22Rv1 (cell line): ENCODE results near the gene HERPUD1.

Experiments used
- H3K27ac ChIP-seq: fragments of 450-650 bp; 2 replicates; pipeline ENCODE4 v1.5.1; 2017
- CTCF ChIP-seq: fragments of 450-650 bp; IDR thresholded peaks from 2 replicates; pipeline ENCODE4 v1.5.1; 2017; ENCODE audit warnings: mild to moderate bottlenecking
- ZFX ChIP-seq: fragments of 450-650 bp; IDR thresholded peaks from 2 replicates; pipeline ENCODE4 v1.6.1; 2017; ENCODE audit warnings: antibody characterized with exemption, borderline replicate concordance

HERPUD1 gene

DNA sequence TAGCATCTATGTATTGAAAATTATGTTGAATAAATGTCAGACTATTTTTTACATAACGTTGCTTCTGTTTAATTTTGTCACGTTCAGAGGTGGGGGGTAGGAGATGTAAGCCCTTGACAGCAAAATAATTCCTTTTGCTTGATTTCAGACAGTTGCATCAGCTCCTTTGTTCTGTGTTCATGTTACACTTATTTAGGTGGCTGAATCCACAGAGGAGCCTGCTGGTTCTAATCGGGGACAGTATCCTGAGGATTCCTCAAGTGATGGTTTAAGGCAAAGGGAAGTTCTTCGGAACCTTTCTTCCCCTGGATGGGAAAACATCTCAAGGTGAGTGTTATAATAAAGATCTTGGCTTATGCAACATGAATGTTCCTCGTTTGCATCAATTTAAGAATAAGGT is 4.5 kb downstream of the HERPUD1 start:
- TF ChIP-seq ZFX (no peak), CTCF (no peak)
- peak overlapping the region; percentile 15; the same call in 1 of the 2 replicates for H3K27ac ChIP-seq

DNA sequence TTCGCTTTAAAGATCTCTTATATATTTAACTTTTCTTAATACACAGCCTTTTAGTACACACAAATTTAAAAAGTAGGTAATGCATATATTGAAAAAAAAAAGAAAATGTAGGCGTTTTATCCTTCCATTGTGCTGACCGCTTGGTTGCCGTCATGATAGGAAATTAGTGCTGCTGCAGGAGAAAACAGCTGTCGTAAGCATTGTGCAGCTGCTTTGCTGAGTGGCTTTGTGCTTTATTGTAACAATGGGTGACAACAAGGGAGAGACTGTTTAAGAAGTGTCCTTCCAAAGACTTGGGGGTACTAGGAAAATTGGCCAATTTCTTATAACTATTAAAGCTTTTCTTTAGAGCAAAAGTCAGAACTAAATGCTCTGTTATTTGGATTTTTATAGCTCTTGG is 5.0 kb downstream of the HERPUD1 start:
- TF ChIP-seq CTCF (no peak), ZFX (no peak)
- H3K27ac ChIP-seq: peak overlapping the region; percentile 15; the same call in 1 of the 2 replicates

DNA sequence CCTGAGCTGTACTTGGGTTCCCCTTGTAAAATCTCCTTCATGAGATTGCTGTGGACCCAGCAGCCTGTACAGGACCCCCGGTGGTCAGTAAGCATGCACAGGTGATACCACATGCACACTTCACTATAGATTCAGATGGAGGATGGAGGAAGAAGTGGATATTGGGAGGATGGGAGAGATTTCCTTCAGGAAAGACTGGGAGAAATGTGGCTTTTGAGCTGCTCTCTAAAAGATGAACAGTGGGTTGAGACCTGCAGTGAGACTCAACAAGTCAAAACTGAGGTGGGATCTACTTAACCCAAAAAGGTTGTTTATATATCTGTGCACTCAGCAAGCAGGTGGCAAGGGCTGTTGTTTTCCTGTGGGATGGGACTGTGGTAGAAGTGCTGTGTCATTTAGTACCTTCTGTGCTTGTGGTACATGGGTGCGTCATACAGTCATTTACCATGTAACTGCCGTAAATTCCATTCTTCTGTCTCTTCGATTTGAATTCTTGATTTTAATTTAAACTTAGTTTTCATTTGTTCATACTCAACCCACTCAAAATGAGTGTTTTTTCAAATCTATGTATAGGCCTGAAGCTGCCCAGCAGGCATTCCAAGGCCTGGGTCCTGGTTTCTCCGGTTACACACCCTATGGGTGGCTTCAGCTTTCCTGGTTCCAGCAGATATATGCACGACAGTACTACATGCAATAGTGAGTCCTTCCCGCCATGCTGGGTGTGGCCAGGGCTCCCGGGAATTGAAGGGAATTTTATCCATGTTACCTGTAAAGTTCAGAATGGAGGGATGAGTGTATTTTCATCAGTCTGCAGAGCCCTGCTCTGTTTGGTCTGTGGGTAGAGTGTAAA is 6.9 kb downstream of the HERPUD1 start:
- H3K27ac ChIP-seq: 0 out of 2 replicates have a peak overlapping the region, but pooled peaks have one; percentile 6
- TF ChIP-seq CTCF (no peak), ZFX (no peak)

DNA sequence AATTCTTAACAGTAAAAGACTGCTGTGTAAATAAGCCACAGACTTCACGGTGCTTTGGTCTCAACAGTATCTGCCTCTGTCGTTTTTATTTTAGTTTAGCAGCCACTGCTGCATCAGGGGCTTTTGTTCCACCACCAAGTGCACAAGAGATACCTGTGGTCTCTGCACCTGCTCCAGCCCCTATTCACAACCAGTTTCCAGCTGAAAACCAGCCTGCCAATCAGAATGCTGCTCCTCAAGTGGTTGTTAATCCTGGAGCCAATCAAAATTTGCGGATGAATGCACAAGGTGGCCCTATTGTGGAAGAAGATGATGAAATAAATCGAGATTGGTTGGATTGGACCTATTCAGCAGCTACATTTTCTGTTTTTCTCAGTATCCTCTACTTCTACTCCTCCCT is 7.9 kb downstream of the HERPUD1 start:
- TF ChIP-seq CTCF (no peak), ZFX (no peak)
- H3K27ac ChIP-seq: 0 out of 2 replicates have a peak overlapping the region, but pooled peaks have one; percentile 6

- no peak for TF ChIP-seq ZFX
- TF ChIP-seq CTCF: no peak
Observed at GRCh38 chr16:56941092-56941491, 9.2 kb downstream of the HERPUD1 start.

GRCh38 chr16:56941856-56942331 is 10.0 kb downstream of the HERPUD1 start:
- TF ChIP-seq ZFX (no peak), CTCF (no peak)
- no peak overlapping the region for H3K27ac ChIP-seq

More at GRCh38 chr16:56941092-56941491, 9.2 kb downstream of the HERPUD1 start:
- peak overlapping the region; percentile 6; the same call in 1 of the 2 replicates for H3K27ac ChIP-seq

GRCh38 chr16:56943761-56944375 is 11.9 kb downstream of the HERPUD1 start:
- peak overlapping the region; percentile 6; the same call in 1 of the 2 replicates for H3K27ac ChIP-seq
- TF ChIP-seq ZFX (no peak), CTCF (no peak)
